GM12892 (cell line): ENCODE results near the gene FAM50B.

ENCODE experiments used
- POLR2A ChIP-seq: IDR thresholded peaks from 2 replicates; pipeline ENCODE4 v1.6.1; 2011; ENCODE audit warnings: low read depth, low read length, control low read depth
- POLR2AphosphoS5 ChIP-seq: IDR thresholded peaks from 2 replicates; pipeline ENCODE4 v1.6.1; 2011; ENCODE audit warnings: low read depth, low read length, control low read depth

DNA sequence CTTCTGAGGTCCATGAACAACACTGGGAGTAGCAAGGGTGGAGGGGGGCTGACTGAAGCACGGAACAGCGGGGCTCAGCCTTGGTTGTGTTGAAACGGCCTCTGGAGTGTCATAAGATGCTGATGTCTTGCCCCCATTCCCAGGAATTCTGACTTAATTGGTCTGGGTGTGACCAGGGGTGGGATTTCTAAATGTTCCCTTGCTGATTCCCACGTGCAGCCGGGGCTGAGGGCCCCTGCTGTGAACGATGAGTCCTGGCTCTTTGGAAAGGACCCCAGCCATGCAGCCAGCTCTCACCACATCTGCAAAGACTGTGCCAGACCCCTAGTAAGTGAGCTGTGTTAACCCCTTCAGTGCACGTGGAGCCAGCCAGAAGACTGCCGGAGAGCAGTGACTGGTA is 28.6 kb upstream of the FAM50B start:
- no peak for TF ChIP-seq POLR2AphosphoS5
- TF ChIP-seq POLR2A: no peak
